A549 treated with ZK216348 at 1 μM for 4 hours (cell line): ENCODE results near the gene COL6A5. TPM values are rescaled to one million over a fixed set of nuclear protein-coding genes. Genes with fewer than 3 reads are reported as not detected.

Source experiments
- total RNA-seq: library from RNA; stranded (reverse); fragments of 200-300 nt; extraction: Qiagen RNA extraction; gene quantifications from 5 replicates; pipeline ENCODE4 v1.2.3, GENCODE V29; 2022; ENCODE audit warnings: low read depth

COL6A5 gene, protein sequence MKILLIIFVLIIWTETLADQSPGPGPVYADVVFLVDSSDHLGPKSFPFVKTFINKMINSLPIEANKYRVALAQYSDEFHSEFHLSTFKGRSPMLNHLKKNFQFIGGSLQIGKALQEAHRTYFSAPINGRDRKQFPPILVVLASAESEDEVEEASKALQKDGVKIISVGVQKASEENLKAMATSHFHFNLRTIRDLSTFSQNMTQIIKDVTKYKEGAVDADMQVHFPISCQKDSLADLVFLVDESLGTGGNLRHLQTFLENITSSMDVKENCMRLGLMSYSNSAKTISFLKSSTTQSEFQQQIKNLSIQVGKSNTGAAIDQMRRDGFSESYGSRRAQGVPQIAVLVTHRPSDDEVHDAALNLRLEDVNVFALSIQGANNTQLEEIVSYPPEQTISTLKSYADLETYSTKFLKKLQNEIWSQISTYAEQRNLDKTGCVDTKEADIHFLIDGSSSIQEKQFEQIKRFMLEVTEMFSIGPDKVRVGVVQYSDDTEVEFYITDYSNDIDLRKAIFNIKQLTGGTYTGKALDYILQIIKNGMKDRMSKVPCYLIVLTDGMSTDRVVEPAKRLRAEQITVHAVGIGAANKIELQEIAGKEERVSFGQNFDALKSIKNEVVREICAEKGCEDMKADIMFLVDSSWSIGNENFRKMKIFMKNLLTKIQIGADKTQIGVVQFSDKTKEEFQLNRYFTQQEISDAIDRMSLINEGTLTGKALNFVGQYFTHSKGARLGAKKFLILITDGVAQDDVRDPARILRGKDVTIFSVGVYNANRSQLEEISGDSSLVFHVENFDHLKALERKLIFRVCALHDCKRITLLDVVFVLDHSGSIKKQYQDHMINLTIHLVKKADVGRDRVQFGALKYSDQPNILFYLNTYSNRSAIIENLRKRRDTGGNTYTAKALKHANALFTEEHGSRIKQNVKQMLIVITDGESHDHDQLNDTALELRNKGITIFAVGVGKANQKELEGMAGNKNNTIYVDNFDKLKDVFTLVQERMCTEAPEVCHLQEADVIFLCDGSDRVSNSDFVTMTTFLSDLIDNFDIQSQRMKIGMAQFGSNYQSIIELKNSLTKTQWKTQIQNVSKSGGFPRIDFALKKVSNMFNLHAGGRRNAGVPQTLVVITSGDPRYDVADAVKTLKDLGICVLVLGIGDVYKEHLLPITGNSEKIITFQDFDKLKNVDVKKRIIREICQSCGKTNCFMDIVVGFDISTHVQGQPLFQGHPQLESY (N-terminal part only)
- not detected in 5 replicates for total RNA-seq

DNA sequence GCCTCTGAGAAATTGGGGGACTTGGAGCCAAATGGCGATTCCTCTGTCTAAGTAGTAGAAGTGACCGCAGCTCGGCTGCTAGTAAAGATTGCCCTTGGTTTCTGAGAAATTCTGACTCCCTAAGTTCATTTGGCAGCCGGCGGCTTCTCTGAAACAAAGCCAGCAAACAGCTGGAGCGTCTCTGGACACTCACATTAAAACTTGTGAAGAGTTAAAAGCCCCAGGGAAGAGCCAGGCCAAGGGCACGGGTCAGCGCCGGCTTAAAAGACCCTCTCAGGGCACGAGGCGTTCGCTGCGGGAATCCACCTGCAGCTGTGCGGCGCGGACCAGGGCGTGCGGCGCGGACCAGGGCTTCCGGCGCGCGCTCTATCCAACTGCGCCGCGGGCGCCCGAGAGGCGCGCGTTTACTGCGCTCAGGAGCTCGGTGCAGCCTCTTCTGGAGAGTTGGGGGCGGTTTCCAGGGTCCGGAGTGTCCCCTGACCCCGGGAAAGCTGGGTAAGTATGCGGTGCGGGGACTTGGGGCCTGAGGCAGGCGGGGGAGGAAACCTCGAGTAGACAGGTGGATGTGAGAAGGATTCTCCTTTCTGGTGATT is at the start of gene COL6A5:
TSS of gene COL6A5 (plus strand) at position 186 of the 593 bp plus-strand sequence. CDS start 27,967 bp downstream, outside the sequence.

DNA sequence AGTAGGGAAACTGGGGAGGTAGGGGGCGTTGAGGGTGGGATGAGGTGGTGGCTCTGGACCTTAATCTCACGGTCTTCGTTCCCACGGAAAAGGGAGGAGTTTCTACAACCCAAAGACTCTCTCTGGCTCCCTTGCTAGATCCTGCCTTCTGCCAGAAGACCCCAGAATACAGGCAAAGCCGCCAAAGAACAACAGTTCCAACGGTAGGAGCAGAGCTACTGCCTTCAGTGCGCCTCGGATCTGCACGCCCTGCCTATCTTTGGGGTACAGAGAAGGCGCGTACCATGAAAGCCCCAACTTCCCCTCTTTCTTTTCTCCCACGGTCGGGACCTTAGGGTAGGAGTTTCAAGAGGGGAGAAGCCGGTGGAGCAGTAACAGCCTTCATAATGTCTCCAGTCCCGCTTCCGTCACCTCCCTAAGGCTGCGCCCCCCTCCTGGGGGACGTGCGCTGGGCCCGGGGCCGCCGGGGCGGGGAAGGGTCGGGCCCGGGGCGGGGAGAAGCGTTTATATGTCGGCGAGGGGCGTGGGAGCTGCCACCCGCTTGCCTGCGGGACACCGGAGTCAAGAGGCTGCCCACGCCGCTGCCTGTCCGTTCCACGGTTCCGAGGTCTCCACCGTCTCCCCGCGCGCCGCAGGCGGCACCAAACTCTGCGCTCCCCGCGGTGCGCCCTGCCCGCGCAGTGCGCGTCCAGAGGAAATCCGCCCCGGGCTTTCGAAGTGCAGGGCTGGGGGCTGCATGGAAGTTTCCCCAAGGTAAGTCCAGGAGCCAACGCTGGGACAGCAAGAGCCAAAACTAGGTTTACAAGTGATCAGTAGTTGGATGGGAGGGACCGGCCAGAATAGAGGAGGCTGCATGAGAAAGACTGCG is 171.4 kb downstream of the COL6A5 start, which contains the start of gene COL6A6:
TSS of gene COL6A6 (plus strand) at position 533 of the 868 bp plus-strand sequence. CDS start 43,188 bp downstream, outside the sequence.

Other genes starting within 250 kb of the COL6A5 start
- not detected in 5 replicates for gene COL6A6, start 171.5 kb downstream of the COL6A5 start, total RNA-seq